DMS114 treated with DMSO at 0.1 percent for 48 hours (cell line): ENCODE measurements around the gene TSPAN13.

ENCODE experiments used
- DNase-seq: peaks from one replicate; lab custom pipeline; 2025; ENCODE audit not compliant: unreplicated experiment; lab: John Stamatoyannopoulos, UW

TSPAN13 gene

DNA sequence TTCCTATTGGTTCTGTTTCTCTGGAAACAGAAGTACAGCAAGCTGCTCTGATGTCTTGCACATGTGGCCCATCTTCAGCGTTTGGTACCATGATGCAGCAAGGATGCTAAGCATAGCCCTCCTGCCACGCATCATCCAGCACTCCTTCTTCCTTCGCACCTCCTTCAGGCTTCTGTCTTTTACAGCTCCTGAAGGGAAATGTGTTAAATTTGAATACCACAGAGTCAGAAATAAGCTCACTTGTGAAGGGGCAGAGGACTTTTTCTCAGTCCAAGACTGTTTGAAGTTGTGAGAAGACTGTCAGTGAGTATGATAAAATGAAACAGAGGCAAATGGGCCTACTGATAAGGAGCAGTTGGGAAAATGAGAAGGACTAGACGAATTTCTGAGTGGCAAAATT, 20.7 kb downstream of the TSPAN13 start:
- no peak for DNase-seq

DNA sequence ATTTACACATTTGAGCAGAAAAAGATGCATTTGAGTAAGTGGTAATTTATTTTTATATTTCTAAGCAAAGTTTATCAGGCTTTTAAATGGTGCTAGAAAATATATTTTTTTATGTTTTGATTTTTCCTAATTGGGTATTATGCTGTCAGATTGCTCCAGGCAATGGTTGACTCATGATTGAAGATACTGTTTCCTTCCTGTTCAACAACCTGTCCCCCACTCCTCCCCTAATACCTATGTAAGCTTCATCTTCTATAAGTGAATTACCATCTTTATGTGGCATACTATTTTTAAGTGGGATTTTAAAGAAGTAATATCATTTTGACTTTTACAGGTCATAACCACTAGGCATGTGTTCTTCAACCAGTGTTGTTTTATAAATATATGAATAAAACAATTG, 21.4 kb downstream of the TSPAN13 start:
- no peak for DNase-seq

DNA sequence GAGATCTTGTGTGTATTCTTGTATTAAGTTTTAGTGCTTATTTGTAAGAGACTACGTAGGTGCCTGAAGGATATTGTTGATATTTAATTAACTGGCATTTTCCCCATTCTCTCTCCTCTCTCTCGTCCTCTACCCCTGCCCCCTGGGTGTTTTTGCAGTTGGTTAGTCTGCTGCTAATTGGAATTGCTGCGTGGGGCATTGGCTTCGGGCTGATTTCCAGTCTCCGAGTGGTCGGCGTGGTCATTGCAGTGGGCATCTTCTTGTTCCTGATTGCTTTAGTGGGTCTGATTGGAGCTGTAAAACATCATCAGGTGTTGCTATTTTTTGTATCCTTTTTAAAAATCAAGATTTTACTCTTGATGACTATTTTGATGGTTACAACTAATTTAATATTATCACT, 22.5 kb downstream of the TSPAN13 start:
- no peak for DNase-seq

DNA sequence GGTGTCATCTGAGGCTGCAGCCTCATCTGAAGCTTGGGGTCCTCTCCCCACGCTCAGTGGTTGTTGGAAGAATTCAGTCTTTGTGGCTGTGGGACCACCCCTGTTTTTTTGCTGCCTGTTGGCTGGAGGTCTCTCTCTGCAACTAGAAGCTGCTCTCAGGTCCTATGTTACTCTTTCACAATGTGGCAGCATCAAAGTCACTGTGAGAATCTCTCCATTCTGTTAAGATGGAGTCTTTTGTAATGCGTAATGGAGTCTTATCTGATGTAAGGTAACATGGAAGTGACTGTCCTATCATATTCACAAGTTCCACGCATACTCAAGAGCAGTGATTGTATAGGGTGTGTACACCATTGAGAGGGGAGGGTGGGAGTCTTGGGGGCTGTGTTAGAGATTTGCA, 24.9 kb downstream of the TSPAN13 start:
- no peak for DNase-seq

DNA sequence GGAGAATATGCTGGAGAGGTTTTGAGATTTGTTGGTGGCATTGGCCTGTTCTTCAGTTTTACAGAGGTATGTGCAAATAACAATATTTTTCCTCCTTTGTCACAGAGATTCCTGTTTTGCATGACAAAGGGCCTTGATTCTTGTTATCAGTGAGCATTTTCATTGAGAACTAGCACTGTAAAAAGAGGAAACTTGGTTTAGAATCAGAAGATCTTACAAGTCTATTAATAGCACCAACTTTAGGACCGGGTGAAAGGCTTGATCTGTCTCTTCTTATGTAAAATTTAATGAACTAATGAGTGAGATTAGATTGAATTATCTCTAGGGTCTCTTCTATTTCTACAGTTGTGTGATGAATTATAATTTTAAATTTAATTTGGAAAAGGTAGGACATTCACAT, 25.5 kb downstream of the TSPAN13 start:
- no peak for DNase-seq

DNA sequence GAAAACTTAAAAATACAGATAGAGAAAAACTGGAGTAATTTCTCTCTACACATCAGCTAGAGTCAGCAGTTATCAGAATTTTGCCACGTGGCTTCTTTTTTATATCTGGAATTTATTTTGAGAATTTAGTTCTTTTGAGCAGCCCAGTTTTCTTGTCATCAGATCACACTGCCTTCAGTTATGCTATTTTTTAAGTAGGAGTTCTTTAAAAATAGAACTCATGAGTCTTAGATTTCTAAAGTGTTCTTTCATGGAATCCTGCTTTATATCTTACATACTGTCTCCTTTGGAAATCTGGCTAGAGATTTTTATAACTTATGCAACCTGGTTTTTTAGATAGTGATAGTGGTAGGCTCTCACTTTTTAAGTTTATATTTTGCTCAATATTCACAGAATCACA, 27.0 kb downstream of the TSPAN13 start:
- no peak for DNase-seq

DNA sequence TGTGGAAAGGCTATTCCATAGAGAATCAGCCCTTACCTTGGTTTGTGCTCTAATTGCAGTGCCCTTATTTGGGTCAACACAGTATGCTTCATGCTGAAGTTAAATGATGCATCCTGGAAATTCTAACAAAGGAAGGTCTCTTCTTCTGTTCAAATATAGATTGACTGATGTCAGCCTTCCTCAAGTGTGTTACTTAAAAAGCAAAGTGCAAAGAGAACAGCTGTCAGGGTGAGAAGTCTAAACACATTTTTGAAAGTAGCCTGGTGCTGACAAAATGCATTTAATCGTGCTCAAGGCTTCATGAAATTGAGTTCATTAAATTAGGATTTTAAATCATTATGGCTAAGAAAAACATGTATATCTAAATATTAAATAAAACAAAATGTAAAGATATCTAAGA, 31.8 kb downstream of the TSPAN13 start:
- DNase-seq = no peak

DNA sequence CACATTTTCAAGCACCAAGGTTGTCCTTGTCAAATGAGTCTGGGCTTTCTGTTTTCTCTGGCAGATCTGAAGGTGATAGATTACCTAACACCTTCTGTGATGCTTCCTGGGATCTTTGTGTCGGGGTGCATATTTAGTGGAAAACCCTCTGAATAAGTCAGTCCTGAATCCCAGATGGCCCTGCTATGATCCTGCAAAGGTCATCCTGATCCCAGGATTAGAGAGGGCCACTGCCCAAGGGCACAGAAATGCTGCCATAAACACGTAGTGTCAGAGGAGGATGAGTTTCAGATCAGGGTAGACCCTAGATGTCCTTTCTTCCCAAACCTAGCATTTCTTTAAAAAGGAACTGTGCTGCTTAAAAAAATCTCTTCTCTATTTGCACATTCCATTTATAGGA, 32.3 kb downstream of the TSPAN13 start:
- DNase-seq = no peak

DNA sequence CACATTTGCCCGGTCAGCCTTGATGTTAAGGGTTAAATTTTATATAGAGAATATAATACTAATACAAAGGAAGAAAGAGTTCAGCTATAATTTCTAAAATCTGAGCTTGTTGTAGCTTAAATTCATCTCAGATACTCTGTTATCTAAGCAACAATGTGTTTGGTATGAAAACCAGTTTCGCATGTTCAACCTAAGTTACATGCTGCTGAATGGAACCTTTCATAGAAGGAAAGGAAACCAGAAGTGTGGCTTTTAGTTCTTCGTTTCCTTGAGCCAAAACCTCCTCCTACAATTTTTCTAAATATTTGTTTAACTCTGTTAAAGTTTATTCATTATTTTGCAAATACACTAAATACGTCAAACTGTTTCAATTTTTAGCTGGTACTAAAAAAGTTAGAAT, 32.7 kb downstream of the TSPAN13 start:
- DNase-seq = no peak

DNA sequence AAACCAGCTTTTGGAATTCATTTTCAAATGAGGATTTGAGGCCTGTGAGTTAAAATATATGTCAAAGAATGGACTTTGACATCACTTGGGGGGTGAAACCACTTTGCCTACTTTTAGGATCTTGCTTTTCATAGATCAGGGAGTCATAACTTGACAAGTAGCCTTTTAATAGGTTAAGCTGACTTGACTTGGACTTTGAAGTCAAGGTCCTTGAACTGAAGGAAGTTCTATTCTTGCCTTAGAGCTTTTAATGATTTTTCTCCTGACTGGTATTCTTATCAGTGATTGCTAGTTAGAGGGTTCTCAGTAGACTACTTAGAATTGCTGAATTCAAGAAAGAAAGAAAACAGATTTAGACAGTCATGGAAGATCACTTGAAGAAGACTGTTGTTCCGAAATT, 33.6 kb downstream of the TSPAN13 start:
- DNase-seq = no peak

DNA sequence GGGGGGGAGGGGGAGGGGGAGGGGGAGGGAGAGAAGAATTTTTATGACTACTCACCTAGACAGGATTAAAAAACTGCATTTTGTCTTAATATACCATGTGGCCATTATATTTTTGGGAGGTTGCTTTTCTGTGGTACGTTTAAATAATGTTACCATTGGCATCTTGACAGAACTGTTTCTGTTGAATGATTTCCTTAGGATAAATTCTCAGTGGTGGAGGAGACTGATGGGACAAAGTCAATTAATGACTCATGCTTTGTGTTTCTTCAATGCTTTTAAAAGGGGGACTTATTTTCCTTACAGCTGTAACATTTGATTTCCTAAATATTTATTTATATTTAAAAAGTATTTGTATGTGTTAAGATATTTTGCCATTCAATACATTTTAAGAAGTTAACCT, 37.5 kb downstream of the TSPAN13 start:
- no peak for DNase-seq

DNA sequence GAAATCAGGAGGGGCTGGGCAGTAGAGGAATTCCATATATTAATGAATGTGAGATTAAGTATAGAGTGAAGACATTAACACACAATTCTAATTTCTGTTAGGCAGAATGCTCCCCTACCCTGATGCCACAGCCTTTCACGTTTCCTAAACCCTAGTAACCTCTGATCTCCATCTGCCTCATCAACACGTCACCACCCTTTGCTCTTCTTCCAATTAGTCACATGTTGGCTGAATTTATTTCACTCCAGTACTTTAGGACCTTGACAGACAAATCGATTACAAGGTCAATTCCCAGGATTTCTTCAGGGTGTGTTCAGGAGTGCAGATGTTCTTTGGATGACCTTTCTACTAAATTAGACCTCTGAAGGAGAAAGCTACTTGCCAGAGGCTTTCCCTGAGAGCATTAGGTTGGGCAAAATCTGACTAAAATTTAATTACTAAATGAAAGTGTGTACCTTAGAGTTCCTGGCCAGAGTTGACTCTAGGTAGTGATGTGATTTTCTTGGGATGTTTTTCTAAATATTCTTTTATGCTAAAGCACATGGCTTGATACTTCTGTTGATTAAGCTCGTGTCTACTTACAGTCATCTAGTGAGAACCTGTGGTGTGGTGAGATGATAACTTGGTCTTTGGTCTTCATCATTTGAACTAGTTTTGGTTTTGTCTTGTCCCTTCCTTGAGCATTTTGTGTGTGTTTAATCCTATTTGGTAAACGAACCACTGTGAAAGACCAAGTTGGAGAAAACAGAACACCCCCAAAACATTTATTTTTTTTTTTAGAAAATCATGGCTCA, 38.5 kb downstream of the TSPAN13 start:
- DNase-seq = no peak

DNA sequence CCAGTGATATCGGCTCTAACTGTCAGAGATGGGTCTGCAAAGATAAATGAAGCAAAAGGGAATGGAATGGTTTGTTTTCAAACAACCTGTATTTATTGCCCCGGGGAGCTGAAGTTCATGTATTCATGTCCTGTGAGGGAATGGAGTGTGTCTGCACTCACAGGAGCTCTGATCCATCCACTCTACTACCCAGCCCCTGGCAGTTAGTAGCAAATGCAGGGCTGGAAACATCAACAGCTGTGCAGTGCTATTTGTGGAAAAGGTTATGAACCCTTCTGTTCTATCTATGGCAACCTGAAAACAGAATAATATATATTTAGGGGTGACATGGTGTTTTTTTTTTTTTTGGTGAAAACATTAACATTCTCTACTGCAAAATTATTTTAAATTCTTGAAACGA, 41.4 kb downstream of the TSPAN13 start:
- DNase-seq = no peak

DNA sequence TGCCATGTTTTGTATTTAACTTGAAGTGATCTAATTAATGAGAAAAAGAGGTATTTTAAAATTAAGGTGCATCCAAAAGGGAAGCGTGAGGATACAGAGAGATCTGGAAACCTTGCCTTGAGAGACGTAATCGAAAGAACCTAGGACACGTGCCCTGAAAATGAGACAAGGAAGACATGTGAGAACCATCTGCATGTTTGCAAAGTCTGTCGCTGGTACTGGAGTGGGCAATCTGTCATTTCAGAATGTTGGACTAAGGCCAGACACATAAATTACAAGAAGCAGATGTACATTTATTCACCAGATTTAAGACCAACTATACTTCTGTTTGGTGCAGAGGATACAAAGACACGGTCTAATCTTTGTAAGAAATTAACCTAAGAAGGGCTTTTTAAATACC, 42.1 kb downstream of the TSPAN13 start:
- no peak for DNase-seq

DNA sequence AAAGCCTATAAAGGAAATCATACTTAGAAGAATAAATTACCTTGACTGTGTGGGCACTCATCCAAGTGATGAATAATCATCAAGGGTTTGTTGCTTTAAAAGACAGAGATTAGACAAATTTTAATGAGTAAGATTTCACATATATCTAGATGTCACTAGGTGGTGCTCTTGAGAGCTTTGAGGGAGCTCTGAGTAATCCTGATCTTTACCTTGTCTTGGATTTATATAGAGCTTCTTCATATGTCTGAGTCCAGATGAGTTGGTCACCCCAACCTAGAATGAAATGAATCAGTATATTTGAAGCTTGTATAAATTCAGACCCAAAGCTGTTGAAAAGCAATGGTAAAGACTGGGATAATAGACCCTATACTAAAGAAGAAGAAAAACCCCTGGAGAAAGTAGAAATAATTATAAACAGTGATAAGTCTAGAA, 47.6 kb downstream of the TSPAN13 start:
- peak; percentile 22 for DNase-seq

DNA sequence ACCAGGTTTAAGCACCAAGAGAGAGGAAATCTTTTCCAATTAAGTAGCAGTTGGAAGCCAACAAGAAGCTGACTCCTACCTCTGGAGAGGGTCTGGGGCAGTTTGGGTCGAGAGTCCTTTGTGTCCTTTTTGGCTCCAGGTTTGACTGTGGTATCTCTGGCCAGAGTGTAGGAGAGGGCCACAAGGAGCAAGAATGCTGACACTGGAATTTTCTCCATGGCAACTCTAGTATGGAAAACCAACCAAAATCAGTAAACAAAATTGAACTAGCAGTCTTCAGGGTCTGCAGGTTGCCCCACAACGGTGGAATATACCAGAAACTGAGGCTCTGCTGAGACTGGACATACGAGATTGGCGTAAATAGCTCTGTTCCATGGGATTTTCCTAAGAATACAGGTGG, 48.0 kb downstream of the TSPAN13 start:
- no peak for DNase-seq

DNA sequence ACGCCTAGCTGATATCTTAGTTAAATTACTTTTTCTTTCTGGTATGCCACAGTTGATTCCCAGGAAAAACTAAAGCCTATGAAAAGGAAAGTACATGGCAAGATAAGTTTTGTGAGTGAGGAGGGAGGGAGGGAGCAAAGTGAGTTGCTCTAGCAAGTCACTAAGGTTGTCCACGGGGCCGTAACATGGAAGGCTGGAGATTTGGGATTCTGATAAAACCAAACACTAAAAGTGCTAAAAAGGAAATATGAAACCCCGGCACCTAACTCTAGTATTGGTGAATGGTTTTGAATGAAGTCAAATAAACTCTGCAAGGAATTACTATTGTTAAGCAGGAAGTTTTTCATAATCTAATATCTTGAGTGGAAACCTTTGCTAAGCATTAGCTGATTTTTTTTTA, 49.6 kb downstream of the TSPAN13 start:
- no peak for DNase-seq

DNA sequence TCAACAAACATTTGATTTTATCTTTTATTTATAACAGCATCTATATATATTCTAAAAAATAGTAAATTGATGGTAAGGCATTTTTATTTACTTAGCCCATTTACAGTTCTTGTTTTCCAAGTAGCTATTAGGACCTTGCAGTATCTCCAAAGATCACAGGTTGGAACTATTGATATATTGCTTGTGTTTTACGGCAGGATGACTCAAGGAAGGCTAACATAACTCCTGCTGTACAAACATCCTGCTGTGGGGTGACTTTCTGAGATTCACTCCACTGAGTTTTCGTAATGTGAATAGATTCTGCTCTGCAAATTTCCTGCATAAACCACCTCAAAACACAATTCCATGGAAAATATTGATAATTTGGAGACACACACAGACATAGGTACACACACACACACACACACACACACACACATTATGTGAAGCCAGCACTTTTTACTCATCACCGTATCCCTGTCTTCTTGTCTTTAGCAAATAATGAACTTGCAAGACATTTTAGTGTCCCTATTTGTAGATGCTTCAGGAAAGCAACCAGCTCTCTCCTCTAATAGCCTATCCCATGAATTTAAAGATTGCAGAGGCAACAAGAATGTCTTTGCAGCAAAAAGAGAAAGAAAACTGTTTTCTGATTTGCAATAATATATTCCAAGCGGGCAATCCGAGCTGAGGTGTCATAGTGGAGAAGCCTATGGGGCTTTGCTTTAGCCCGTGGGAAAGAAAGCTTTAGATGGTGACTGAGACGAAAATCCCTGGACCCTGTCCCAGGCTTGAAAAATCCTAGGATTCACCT, 50.5 kb downstream of the TSPAN13 start:
- no peak for DNase-seq

DNA sequence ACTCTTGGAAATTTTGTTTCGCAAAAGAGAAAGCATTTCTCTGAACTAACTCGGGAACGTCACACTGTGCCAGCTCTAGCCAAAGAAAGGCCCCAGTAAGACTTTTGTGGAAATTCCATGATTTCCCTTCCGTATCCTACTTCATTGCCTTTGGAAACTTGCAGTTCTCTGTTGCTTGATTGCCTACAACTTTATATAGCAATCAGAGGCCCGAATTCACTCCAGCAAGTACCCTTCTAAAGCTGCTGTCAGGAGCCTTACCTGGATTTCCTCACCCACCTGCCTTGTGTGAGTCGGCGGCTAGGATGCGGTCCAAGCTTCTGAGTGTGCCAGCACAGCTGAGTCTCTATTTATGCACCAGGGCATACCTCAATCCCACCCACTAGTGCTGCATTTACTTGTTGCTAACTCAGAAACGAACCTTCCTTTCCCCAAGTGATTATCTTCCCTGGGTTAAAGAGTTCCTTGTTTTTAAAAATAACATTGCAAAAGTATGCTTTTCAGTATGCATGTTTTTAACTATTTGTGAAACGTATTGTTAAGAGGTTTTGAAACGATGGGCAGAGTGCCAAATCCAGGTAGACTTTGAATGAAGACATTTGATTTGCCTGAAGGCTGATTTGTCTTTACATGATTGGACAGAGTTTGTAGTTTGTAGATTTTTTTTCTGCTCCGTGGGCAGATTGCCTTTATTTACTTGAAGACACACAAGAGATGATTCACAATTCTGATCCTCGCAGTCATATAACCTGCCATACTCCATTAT, 51.3 kb downstream of the TSPAN13 start, which contains the start of gene AGR2:
Gene AGR2 (minus strand): TSS at position 326 of the 766 bp plus-strand sequence. CDS start 3,203 bp downstream, outside the sequence.
- DNase-seq = no peak

DNA sequence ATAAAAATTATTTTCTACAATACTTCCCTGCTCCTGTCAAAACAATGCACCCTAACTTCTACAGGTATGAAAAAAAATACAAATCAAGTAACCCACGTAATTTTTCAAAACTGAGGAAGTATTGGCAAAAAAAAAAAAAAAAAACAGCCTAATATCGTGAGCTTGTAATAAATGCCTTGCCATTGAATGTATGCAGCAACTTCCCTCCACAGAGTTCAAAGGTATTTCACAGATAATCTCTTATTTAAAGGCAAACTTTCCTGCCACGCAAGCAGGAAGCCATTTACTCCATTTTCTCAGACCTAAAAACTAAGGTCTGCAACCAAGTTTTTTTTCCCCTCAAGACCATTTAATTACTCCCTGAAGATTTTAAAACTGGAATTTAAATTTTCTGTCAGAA, 51.9 kb downstream of the TSPAN13 start:
- DNase-seq = no peak

DNA sequence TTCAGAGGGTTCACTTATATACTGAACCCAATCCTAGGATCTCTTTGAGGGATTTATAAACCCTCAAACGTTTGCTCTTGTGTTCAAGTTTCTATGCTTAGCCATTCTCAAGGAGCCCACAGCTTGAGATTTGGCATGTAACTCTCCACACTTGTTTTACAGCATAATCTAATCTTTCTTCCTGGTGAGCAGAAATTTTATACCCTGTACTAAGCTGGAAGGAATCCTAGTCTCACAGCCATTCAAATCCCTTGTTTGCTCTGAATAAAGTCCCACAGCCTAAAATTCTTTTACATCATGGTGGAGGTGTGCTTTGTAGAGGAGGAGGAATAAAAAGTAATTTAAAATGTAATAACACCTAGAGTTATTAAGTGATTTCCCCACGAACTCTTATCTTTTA, 56.6 kb downstream of the TSPAN13 start:
- DNase-seq = no peak

DNA sequence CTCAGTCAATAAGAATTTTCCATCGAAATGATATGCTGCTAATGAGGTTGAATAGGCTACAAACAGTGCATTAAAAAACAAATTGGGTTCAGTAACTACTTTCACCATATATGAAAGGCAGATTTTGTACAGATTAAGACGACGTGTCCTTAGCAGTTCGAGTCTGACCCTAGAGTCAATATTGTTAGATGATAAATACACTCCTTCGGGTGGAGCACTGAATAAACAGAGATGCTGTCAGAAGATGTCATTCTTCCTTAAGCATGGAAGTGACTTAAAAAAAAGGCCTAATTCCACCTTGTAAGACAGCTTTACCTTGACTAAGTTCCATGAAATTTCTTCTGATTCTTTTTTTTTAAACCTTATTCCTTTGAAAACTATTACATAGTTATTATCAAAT, 57.0 kb downstream of the TSPAN13 start:
- no peak for DNase-seq
